T-helper 2 cell treated with Interferon-gamma antibody and Interleukin-4, amounts not matched to agents 5 μg/mL and 100 μg/mL, for 36 hours (primary cell): ENCODE results near the gene THAP11.

Experiments used
- DNase-seq: peaks from one replicate; pipeline ENCODE4 v3.0.0; 2021; ENCODE audit warnings: low spot score
- H3K27ac Mint-ChIP-seq: one replicate; pipeline ENCODE4 v1.8.0; 2021; ENCODE audit warnings: mild to moderate bottlenecking, mixed read lengths
- H3K27me3 Mint-ChIP-seq: one replicate; pipeline ENCODE4 v1.8.0; 2021; ENCODE audit warnings: low read depth, mixed read lengths
- H3K36me3 Mint-ChIP-seq: one replicate; pipeline ENCODE4 v1.8.0; 2021; ENCODE audit warnings: low read depth, mixed read lengths
- H3K4me1 Mint-ChIP-seq: one replicate; pipeline ENCODE4 v1.8.0; 2021; ENCODE audit warnings: low read depth, mixed read lengths
- H3K4me3 Mint-ChIP-seq: one replicate; pipeline ENCODE4 v1.8.0; 2022; ENCODE audit warnings: mild to moderate bottlenecking, moderate library complexity, mixed read lengths
- H3K9me3 Mint-ChIP-seq: one replicate; pipeline ENCODE4 v1.8.0; 2021; ENCODE audit warnings: mixed read lengths

Gene THAP11

GRCh38 chr16:67892375-67892774, 50.3 kb downstream of the THAP11 start:
- DNase-seq = no peak
- H3K27me3 Mint-ChIP-seq = no peaks in the 10 kb centered on the region
- H3K4me1 Mint-ChIP-seq = peaks cover 17% of the 10 kb centered on the region
- H3K4me3 Mint-ChIP-seq = peak overlapping the region; percentile 88
- no peaks in the 10 kb centered on the region for H3K36me3 Mint-ChIP-seq
- H3K9me3 Mint-ChIP-seq = no peaks in the 10 kb centered on the region
- H3K27ac Mint-ChIP-seq = peak overlapping the region; percentile 83

- H3K4me3 Mint-ChIP-seq = peak within 1 kb of the TSS; percentile 97
- no peaks in the 10 kb centered on the region for H3K36me3 Mint-ChIP-seq
- H3K27me3 Mint-ChIP-seq = no peaks in the 10 kb centered on the region
- peak within 1 kb of the TSS; percentile 97 for H3K27ac Mint-ChIP-seq
- DNase-seq = peak; percentile 91
- no peaks in the 10 kb centered on the region for H3K9me3 Mint-ChIP-seq
- H3K4me1 Mint-ChIP-seq = peaks cover 17% of the 10 kb centered on the region
Observed at GRCh38 chr16:67892899-67893742, 51.0 kb downstream of the THAP11 start, which contains the start of gene PSKH1. Gene PSKH1 (plus strand): TSS chr16:67893254. CDS start chr16:67908750, 15,496 bp downstream.
